BJ (cell line): ENCODE results near the gene RPS21. TPM values are rescaled to one million over a fixed set of nuclear protein-coding genes. Genes with fewer than 3 reads are reported as not detected.

ENCODE experiments used
- CTCF ChIA-PET: fragments of 350-600 bp; formaldehyde crosslinking; extraction: SDS; loops from one replicate; lab custom pipeline; 2021; ENCODE audit warnings: antibody characterized with exemption, inconsistent platforms; lab: Yijun Ruan, JAX
- POLR2A ChIA-PET: fragments of 300-600 bp; sonication (Branson Sonifier 250); formaldehyde crosslinking; extraction: SDS; loops from one replicate; lab custom pipeline; 2021; ENCODE audit warnings: antibody characterized with exemption; lab: Charles Lee
- DNase-seq: peaks from one replicate; pipeline ENCODE4 v3.0.0-alpha.2; 2011; ENCODE audit warnings: low read depth
- H3K27me3 ChIP-seq: 2 replicates; pipeline ENCODE4 v1.6.0; 2011; ENCODE audit warnings: low read length; ENCODE audit not compliant: control insufficient read depth, insufficient read depth
- H3K36me3 ChIP-seq: 2 replicates; pipeline ENCODE4 v1.5.1; 2011; ENCODE audit warnings: low read length; ENCODE audit not compliant: control insufficient read depth, insufficient read depth
- H3K4me3 ChIP-seq: 2 replicates; pipeline ENCODE4 v1.5.1; 2011; ENCODE audit warnings: low read depth, mild to moderate bottlenecking, control low read depth, low read length
- polyA plus RNA-seq: library from polyadenylated mRNA; depleted of rRNA; stranded (reverse); fragments of >200 nt; gene quantifications from 2 replicates; pipeline ENCODE4 v1.2.3, GENCODE V29; 2011
- TF ChIP-seq, protein P1 (sequence below): IDR thresholded peaks from 2 replicates; pipeline ENCODE4 v1.5.1; 2011; ENCODE audit warnings: low read depth, mild to moderate bottlenecking, control low read depth, inconsistent platforms, low read length, moderate library complexity; ENCODE audit not compliant: insufficient read depth

Gene RPS21
- polyA plus RNA-seq, 1 experiment = 3,818 TPM

- no peaks in the 10 kb centered on the region for H3K27me3 ChIP-seq
- ChIA-PET POLR2A (no interaction called here), CTCF (interaction anchor here (0.7 to 1.6 kb wide), 2 partner anchors 10 to 27 kb away, joined by 3 read pairs; no protein-coding TSS in a partner anchor)
- no peak for DNase-seq
- H3K36me3 ChIP-seq = peaks cover 20% of the 10 kb centered on the region
- H3K4me3 ChIP-seq = no peak overlapping the region
- TF ChIP-seq, protein P1, sequence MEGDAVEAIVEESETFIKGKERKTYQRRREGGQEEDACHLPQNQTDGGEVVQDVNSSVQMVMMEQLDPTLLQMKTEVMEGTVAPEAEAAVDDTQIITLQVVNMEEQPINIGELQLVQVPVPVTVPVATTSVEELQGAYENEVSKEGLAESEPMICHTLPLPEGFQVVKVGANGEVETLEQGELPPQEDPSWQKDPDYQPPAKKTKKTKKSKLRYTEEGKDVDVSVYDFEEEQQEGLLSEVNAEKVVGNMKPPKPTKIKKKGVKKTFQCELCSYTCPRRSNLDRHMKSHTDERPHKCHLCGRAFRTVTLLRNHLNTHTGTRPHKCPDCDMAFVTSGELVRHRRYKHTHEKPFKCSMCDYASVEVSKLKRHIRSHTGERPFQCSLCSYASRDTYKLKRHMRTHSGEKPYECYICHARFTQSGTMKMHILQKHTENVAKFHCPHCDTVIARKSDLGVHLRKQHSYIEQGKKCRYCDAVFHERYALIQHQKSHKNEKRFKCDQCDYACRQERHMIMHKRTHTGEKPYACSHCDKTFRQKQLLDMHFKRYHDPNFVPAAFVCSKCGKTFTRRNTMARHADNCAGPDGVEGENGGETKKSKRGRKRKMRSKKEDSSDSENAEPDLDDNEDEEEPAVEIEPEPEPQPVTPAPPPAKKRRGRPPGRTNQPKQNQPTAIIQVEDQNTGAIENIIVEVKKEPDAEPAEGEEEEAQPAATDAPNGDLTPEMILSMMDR = no peak
These were observed 8.7 kb downstream of the RPS21 start for GRCh38 chr20:62395311-62396242.

- TF ChIP-seq, protein P1 = no peak
- CTCF ChIA-PET = interaction anchor here (1.6 kb wide), 1 partner anchor 28 kb away, joined by 3 read pairs; no protein-coding TSS in a partner anchor
These were observed 9.7 kb downstream of the RPS21 start for GRCh38 chr20:62396367-62397239.

GRCh38 chr20:62398120-62398821 lies 11.4 kb downstream of the RPS21 start:
- CTCF ChIA-PET = no interaction called here
- TF ChIP-seq, protein P1 = no peak
- Histone ChIP-seq H3K4me3 (no peak overlapping the region), H3K36me3 (peaks cover 10% of the 10 kb centered on the region), H3K27me3 (no peaks in the 10 kb centered on the region)
- DNase-seq = no peak
- POLR2A ChIA-PET = no interaction called here

More at GRCh38 chr20:62396367-62397239, 9.7 kb downstream of the RPS21 start:
- no peak for DNase-seq
- POLR2A ChIA-PET = no interaction called here
- H3K36me3 ChIP-seq = peaks cover 13% of the 10 kb centered on the region
- H3K27me3 ChIP-seq = no peaks in the 10 kb centered on the region
- H3K4me3 ChIP-seq = no peak overlapping the region

DNA sequence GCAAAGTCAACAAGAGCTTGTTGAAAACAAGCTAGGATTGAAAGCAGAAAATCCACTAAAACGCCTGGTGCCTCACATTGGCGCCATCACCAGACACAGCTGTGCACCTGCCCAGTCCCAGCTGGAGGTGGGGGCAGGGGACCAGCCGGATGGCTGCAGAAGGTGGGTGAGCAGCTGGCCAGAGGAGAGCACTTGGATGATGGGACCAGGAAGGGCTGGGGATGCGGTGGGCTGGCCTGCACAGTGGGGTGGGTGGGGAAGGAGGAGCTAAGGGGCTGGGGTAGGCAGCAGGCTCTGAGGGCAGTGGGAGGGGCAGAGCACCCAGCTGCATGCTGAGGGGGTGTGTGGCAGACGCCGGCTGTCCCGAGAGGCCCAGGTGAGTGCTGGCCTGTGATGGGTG lies 13.1 kb downstream of the RPS21 start:
- H3K27me3 ChIP-seq = no peaks in the 10 kb centered on the region
- no peak for DNase-seq
- ChIA-PET POLR2A (no interaction called here), CTCF (interaction anchor here (1.2 to 1.4 kb wide), 2 partner anchors 10 to 17 kb away, joined by 4 read pairs; no protein-coding TSS in a partner anchor)
- peaks cover 3% of the 10 kb centered on the region for H3K36me3 ChIP-seq
- TF ChIP-seq, protein P1 = no peak
- no peak overlapping the region for H3K4me3 ChIP-seq
